Measurements from ENCODE around the gene ZFPL1.

ZFPL1 gene

DNA sequence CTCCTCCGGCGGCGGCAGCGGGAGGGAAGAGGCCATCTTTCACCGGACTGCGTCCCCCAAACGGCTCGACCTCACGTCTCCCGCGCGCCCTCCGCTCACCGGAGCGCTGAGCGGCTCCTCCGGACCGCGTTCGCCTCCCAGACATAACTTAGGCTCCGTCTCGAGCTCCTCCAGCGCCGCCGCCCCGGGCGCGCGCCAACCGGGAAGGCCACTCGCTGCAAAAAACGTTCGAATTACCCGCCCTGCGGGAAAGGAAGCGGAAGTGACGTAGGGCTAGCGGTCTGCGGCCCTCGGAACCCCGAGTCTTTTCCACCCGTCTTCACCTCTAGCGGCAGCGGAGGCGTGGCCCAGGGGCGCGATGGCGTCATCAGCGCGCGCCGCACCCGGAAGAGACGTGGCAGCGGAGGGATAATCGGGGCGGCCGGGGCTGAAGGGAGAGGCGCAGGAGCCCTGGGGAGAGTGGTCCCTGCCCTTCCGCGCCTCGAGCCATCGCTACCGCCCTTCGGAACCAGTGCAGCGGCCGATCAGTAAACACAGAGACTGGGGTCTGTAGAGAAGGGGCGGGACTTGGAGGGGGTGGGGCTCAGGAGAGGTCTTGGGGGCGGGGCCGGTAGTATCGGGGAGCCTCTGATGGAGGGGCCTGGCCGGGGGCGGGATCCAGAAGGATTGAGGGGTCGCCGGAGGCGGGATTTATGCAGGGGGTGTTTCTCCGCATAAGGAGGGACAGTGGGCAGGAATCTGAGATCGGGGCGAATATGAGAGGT is at the start of gene ZFPL1, which contains the start of gene CDCA5:
Gene ZFPL1 (plus strand): TSS at position 389 of the 764 bp plus-strand sequence. CDS start 477 bp downstream, outside the sequence.
Gene CDCA5 (minus strand): TSS at position 207 of the 764 bp plus-strand sequence. CDS start 62 bp downstream, at position 145.
- DNase-seq (ENCODE audit: low read depth, low spot score) = peak; percentile 83

DNA sequence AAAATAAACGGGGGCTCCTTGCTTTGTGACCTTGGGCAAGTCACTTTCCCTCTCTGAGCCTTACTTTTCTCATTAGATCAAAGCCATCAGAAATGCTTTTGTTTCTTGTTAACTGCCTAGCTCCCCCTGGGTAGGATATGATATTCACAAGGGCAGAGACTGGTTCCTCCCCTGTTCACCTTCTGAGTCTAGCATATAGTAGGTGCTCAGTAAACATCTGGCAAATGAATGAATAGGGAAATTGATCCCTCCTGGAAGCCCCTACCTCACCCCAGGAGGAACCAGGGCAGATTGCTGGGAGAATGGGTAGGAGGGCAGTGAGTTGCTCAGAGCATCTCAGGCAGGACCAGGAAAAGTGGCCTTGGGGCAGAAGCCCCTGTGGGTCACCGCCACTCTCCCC is 49.6 kb upstream of the ZFPL1 start:
- DNase-seq (ENCODE audit: low read depth, low spot score) = no peak

DNA sequence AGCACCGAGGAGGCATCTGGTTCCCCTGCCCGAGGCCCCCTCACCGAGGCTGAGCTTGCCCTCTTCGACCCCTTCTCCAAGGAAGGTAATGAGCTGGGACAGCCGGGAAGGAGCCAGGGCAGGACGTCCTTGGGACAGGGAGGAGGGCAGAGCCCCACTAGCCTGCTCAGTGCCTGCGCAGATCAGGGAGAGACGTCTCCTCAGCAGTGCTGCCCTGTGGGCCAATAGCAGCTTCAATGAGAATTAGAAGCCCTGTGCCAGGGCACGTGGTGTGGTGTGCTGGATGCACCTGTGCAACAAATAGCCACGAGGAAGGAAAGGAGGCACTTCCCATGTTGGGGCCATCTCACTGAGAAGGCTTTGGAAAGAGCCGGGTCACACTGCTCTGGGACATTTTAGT is 48.4 kb upstream of the ZFPL1 start:
- DNase-seq (ENCODE audit: low read depth, low spot score) = no peak

DNA sequence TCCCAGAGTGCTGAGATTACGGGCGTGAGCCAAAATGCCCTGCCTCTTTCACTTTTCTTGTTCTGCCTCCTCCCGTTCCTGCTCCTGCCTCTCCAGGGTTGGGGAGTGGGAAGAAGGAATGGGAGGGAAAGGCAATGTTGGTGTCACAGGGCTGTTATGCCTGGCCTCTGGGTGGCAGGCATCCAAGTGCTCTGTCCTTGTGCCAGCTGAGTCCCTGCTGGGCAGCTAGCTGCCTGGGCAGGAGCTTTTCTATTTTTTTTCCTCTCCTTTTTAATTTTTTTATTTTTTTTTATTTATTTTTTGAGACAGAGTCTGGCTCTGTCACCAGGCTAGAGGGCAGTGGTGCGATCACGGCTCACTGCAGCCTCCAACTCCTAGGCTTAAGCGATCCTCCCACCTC is 47.1 kb upstream of the ZFPL1 start:
- no peak for DNase-seq (ENCODE audit: low read depth, low spot score)

DNA sequence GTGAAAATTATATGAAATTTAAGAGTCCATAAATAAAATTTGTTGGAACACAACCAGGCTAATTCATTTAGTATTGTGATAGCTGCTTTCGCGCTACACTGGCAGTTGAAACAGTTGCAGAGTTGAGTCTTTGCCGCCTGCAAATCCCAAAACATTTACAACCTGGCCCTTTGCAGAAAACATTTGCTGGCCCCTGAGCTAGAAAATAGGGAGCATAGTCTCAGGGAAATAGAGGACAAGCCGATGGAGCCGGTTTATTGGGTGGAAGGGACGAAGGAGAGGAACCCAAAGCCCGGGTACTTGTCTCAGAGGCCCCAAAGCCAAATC is 43.5 kb upstream of the ZFPL1 start:
- DNase-seq (ENCODE audit: low read depth, low spot score) = no peak

DNA sequence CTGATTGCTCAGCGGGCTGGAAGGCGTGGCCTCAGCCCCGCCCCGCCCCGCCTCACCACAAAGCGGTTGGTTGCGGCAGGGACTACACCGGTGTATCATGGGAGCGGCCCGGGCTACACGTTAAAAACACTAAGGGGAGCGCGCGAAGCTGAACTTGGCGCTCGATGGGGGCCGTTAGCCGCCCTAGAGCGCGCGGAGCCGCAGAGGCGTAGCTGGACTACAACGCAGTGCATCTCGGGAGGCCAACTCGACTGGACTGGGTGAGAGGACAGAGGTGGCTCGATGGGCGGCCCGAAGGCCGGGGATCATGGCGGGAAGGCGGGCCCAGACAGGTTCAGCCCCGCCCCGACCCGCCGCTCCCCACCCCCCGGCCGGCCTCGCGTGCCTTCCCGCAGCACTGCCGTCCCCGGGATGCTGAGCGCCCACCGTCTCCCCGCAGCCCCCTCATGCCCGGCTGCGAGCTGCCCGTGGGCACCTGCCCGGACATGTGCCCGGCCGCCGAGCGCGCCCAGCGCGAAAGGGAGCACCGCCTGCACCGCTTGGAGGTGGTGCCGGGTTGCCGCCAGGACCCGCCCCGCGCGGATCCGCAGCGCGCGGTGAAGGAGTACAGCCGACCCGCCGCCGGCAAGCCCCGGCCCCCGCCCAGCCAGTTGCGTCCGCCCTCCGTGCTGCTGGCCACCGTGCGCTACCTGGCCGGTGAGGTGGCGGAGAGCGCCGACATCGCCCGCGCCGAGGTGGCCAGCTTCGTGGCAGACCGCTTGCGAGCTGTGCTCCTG is 43.0 kb upstream of the ZFPL1 start, which contains the start of gene SAC3D1:
Gene SAC3D1 (plus strand): TSS at position 364 of the 776 bp plus-strand sequence. CDS start 83 bp downstream, at position 447.
- peak; percentile 84 for DNase-seq (ENCODE audit: low read depth, low spot score)

DNA sequence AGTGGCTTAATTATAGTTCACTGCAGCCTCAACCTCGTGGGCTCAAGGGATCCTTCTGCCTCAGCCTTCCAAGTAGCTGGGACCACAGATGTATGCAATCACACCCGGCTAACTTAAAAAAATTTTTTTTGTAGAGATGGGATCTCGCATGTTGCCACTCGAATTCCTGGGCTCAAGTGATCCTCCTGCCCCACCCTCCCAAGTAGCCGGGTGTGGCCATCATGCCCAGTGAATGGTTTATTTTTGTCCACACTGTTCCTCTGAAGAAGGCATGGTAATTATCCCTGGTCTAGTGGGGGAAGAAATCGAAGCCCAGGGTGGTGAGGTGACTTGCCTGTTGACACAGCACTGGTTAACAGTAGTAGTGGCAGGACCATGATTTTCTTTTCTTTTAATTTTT is 41.1 kb upstream of the ZFPL1 start:
- DNase-seq (ENCODE audit: low read depth, low spot score) = no peak

DNA sequence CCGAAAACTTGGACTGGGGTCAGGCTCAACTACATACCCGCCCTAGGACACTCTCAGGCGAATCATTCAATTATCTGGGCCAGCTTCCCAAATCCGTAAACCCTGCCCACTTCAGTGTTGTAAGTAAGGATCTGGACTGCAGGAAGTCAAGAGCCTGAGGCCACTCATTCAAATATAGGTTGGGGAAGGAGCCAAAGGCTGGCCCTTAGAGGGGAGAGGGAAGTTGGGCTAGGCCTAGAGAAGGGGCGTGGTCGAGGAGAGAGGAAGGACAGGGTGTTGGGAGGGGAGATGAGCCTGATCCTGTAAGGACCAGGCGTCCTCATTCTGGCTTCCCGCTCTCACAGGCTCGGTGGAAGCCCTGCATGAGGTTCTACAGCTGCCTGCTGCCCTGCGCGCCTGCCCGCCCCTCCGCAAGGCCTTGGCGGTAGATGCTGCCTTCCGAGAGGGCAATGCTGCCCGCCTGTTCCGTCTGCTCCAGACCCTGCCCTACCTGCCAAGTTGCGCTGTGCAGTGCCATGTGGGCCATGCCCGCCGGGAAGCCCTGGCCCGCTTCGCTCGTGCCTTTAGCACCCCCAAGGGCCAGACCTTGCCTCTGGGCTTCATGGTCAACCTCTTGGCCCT is 40.0 kb upstream of the ZFPL1 start:
- no peak for DNase-seq (ENCODE audit: low read depth, low spot score)

DNA sequence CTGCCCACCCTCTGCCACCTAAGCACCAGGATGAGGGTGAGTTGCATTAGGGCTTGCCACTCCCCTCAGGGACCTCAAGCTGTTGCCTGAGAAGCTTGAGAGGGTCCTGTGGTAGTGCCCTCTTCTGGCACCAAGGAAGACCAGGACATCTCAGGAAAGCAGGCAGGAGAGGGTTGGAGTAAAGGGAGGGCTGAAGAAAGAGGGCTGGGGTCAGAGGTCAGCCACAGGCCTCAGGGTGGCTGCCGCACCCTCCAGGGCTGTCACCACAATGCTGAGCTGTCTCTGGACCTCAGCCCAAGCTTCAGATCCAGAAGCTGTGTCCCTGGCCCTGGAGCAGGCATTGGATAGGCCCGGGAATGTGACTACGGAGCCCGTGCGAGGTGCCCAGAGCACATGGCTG is 39.0 kb upstream of the ZFPL1 start:
- no peak for DNase-seq (ENCODE audit: low read depth, low spot score)

DNA sequence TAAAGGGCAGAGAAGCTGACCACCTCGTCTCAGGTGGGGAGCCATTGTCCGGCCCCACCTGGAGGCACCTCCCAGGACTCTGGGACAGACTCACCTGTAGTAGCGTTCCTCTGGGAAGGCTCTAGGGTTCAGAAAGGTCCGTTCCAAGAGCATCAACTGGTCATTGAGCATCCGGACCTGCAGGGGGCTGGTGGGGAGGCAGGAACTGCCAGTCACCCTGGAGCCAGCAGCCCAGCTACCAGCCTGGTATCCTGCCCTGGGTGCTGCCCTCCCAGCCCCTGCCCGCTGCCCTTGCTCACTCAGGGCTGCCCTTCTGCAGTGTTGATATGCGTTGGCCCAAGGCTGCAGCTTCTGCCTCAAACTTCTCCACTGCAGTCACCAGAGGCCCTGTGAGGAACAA is 38.3 kb upstream of the ZFPL1 start:
- DNase-seq (ENCODE audit: low read depth, low spot score) = no peak

DNA sequence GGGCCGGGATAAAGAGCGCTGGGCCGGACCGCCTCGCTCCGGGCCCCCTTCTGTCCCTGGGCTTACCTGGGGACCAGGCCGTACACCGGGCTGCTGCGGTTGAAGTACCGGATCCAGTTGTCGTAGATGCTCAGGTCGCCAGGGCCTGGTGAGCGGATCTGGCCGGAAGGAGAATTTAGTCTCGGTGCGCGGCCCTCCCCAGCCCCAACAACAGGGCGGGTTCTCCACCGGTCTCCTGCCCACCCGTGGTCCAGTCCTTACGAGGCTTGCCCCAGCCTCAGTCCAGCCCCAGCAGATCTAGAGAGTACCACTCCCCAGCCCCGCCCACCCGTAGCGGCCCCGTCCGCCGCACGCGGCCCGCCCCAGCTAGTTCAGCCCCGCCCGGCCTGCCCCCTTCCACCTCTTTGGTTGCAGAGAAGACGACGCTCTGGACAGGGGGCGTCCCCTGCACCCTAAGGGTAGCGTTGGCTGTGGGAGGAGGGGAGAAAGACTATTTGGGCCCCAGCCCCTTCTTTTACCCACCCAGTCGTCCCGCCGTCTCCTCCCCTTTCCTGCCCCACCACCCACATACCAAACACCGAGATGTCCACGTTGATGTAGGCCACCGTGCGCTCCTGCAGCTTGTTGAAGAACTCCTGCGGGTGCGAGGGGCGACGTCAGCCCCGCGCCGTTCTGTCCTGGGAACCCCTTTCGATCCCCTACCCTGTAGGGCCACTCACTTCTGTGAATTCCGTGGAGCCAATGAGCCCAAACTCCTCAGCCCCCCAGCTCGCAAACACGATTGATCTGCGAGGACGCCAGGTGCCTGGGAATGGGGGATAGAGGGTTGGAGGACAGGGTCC is 36.2 kb upstream of the ZFPL1 start:
- no peak for DNase-seq (ENCODE audit: low read depth, low spot score)

DNA sequence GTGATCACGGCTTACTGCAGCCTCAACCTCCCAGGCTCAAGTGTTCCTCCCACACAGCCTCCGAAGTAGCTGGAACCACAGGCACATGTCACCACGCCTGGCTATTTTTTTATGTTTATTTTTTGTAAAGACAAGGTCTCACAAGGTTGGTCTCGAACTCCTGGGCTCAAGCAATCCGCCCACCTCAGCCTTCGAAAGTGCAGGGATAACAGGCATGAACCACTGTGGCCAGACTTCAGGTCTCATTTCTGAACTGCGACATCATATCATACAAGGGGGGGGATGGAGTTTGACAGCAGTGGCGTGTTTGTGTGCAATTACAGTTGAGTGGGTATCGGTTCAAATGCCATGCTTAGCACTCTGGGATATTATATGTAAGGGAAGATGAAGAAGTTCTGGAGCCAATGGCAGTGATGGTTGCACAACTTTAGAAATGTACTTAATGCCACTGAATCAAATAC is 32.6 kb upstream of the ZFPL1 start:
- DNase-seq (ENCODE audit: low read depth, low spot score) = no peak

DNA sequence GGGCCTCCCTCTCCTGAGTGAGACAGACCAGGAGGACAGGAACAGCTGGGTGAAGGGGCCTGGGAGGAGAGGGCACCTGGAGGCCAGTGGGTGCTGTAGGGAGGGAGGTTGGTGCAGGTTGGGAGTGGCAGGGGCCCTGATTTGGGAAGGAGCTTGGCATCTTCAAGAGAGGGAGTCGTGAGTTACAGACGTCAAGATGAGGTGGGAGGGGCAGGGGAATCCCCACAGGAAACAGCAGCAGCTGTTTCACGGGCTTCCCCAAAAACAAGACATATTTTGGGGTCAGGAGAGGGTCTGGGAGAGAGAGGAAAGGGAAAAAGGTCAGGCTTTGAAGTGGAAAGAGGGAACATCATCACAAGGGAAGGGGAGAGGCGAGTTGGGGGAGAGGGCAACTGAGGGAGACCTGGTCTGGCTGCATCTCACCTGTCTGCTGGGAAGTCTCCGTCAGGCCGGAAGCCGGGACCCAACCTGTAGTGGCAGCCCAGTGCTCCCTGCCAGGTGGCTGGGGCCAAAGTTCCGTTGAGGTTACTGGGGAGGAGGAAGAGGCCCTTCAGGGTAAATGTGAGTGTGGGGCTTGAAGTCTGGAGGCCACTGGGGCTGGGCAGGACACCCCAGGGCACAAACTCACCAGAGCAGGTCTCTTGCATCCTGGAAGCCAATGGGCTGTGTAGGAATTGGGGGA is 30.1 kb upstream of the ZFPL1 start:
- DNase-seq (ENCODE audit: low read depth, low spot score) = no peak

DNA sequence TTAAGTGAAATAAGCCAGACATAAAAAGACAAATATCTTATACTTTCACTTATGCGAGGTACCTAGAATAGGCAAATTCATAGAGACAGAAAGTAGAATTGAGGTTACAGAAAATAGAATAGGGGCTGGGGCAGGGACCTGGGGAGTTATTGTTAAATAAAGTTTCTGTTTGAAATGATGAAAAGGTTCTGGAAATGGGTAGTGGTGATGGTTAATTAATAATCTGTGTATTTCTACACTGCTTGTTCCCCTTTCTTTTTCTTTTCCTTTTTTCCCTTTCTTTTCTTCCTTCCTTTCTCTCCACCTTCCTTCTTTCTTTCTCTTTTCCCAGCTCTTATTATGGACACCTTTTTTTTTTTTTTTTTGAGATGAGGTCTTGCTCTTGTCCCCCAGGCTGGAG is 28.5 kb upstream of the ZFPL1 start:
- no peak for DNase-seq (ENCODE audit: low read depth, low spot score)

DNA sequence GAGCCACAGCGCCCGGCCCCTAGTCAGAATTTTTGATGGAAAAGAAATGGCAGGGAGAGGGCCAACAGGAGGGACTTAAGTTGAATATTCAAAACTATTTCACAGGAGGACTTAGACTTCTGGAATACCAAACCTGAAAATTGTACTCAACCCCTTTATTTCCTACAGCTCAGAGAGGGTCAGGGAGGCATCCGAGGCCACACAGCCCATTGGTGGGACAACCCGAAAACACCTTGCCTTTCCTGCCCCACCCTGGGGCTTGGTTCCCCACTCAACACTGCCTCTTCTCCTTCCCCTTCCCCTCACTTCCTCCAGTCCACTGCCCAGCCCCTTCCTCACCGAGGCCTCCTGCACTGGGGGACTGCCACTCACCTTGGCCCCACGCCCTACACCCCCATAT is 27.0 kb upstream of the ZFPL1 start:
- no peak for DNase-seq (ENCODE audit: low read depth, low spot score)

DNA sequence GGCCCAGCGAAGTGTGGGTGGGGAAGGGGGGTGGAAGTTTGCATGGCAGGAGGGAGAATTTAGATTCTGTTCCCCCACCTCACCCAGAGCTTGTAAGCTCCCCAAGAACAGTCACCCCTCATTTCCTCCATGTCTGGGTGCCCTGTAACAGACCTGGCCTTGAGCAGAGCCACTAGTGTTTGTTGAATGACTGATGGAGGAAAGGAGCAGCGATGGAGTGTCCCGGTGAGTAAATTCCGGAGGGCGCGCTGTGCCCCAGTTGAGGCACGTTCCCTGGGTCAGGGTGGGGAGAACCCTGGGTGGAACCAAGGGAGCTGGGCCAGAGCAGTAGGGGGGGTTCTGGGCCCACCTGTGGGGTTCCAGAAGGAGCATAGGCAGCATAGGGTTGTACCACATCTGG is 26.5 kb upstream of the ZFPL1 start:
- no peak for DNase-seq (ENCODE audit: low read depth, low spot score)

DNA sequence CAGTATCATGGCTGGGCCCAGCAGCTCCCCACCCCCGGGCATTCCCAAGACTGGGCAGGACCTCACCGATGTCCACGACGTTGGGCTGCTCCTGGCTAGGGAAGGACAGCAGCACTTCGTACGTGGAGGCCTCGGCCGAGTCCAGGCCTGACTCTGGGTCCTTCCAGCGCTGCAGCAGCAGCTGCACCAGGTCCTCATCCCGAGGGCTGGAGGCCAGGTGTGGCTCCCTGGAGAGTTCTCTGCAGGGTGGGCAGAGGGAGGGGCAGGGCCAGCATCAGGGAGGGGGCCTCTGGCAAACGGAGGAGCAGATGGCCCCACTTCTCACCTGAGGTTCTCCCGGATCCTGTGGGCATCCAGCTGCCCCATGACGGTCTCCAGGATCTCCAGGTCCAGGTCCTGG is 26.0 kb upstream of the ZFPL1 start:
- DNase-seq (ENCODE audit: low read depth, low spot score) = no peak

DNA sequence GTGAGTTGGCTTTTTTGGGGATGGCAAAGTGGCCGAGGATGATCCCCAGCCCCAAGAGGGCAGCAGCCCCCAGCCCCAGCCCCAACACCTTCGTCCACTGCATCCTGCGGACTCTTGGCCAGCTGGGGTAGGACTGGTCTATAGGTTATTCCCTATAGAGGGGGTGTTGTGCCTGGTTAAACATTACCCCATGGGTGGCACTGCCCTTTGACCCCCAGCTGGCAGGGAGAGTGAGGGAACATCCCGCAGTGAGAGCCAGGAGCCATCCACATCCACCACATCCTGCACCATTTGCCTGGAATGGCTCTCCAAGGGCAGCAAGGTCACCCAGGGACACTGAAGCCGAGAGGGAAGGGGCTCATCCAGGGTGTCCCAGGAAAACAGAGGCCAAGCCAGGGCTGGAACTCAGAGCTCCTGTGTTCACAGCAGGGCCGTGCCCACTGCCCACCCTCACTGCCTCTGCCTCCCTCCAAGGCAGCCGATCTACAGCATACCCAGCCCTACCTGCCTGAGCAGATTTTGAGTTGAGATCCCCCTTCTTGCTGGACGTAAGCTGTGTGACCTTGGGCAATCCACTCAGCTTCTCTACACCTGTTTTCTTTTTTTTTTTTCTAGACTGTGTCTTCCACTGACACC is 25.5 kb upstream of the ZFPL1 start, which contains the start of gene NAALADL1:
Gene NAALADL1 (minus strand): TSS at position 135 of the 636 bp plus-strand sequence. CDS start 32 bp downstream, at position 103.
- no peak for DNase-seq (ENCODE audit: low read depth, low spot score)

DNA sequence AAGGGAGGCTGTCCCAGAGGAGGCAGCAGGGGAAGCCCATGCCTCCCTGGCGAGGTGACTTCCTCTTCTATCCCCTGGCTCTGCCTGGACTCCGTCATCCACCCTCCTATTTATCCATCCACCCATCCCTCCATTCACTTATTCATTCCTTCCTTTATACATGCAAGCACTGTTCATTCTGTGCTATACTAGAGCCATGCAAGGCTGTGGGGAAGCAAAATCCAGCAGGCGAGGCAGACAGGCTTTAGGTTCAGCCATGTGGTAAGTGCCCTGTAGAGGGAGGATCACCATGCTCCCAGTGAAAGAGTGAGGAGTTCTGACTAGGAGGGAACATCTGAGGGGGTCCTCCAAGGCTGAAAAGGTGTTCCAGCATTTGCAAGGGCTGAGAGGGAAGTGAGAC is 24.5 kb upstream of the ZFPL1 start:
- DNase-seq (ENCODE audit: low read depth, low spot score) = no peak
